ENCODE data around the gene HS3ST3B1.
A peak's percentile ranks its signal among the peaks of the same experiment; 100 is the strongest.

The HS3ST3B1 gene

DNA sequence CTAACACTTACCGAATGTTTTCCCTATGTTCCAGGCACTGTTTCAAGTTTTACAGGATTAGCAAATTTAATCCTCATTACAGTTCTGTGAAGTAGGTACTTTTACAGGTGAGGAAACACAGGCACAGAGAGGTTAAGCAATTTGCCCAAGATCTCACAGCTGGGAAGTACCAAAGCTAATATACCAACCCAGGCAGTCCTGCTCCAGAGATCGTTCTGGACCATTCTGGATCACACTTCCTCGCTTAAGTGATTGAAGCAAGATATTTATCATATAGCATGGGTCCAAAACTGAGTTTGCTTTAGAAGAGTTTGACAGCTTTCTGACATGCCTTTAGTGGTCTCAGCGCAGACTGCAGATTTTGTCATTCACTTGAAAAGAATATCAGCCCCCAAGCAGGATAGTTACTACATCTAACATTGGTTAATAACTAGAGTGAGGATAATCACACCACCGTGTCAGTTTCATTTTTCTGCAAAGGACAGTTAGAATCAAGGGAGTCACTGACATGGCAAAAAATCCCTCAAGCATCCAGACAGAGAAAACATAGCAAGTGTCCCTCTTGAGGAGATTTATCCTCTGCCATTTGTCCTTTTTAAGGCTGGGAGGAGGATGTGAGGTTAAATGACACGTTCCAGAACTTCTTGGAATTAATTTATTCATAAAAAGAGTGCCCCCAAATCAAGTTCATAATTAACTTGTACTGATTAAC is 5.1 kb downstream of the HS3ST3B1 start:
- no peak for DNase-seq (ENCODE audit: low spot score)
- TF ChIP-seq, protein P1, sequence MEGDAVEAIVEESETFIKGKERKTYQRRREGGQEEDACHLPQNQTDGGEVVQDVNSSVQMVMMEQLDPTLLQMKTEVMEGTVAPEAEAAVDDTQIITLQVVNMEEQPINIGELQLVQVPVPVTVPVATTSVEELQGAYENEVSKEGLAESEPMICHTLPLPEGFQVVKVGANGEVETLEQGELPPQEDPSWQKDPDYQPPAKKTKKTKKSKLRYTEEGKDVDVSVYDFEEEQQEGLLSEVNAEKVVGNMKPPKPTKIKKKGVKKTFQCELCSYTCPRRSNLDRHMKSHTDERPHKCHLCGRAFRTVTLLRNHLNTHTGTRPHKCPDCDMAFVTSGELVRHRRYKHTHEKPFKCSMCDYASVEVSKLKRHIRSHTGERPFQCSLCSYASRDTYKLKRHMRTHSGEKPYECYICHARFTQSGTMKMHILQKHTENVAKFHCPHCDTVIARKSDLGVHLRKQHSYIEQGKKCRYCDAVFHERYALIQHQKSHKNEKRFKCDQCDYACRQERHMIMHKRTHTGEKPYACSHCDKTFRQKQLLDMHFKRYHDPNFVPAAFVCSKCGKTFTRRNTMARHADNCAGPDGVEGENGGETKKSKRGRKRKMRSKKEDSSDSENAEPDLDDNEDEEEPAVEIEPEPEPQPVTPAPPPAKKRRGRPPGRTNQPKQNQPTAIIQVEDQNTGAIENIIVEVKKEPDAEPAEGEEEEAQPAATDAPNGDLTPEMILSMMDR (IDR thresholded peaks at IDR 0.05; ENCODE audit: extremely low read depth, insufficient read depth, missing control alignments), result no peak
- in situ Hi-C loops (cut with MboI; ENCODE audit: low pct_unique_long_range_greater_than_20kb, low sequenced_read_pairs, unreplicated experiment), result loop anchor here (25.0 kb wide), 1 partner anchor 719 kb away; no protein-coding TSS in a partner anchor

DNA sequence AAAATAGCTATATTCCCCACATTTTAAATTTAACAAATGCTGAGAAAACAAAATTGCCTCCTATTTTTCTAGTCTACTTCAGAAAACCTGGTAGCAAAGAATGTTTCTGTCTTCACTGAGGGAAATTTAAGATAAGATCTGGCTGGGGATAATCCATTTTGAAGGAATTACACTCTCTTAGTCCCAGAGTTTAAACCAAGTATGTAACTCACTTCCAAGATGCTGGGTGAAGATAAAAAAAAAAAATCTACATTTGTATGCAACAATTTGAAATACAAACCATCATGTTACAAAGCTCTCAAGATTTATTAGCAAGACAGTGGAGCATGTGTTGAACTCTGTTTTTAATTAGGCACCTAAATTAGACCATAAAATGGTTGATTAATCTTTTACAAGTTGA is 5.7 kb downstream of the HS3ST3B1 start:
- in situ Hi-C loops (cut with MboI; ENCODE audit: low pct_unique_long_range_greater_than_20kb, low sequenced_read_pairs, unreplicated experiment), result loop anchor here (25.0 kb wide), 1 partner anchor 719 kb away; no protein-coding TSS in a partner anchor
- TF ChIP-seq, protein P1 (IDR thresholded peaks at IDR 0.05; ENCODE audit: extremely low read depth, insufficient read depth, missing control alignments), result no peak

DNA sequence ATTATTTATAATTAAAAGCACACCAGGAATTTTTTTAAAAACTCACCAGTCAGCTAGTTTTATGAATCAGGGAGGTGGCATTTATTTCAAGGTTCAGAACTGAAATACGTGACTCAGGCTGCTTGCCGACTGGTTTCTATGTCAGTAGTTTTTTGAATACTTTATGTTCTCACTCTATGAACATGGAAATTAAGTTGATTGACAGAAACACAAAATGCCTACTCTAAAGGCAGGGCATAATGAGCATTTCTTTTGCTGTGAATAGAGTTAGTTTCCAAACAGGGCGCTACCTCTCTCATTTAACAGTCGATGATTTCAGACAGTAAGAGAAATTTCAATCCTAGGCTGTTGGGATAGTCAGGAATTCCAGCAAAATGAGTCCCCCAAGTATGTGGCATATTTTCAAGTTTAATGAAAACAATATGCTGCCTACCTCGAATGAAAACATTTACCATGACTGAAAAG is 6.7 kb downstream of the HS3ST3B1 start:
- in situ Hi-C loops (cut with MboI; ENCODE audit: low pct_unique_long_range_greater_than_20kb, low sequenced_read_pairs, unreplicated experiment), result loop anchor here (25.0 kb wide), 1 partner anchor 720 kb away; no protein-coding TSS in a partner anchor
- TF ChIP-seq, protein P1 (IDR thresholded peaks at IDR 0.05; ENCODE audit: extremely low read depth, insufficient read depth, missing control alignments), result no peak
- DNase-seq (ENCODE audit: low spot score), result no peak

More for the DNA sequence above, 5.7 kb downstream of the HS3ST3B1 start:
- no peak for DNase-seq (ENCODE audit: low spot score)

DNA sequence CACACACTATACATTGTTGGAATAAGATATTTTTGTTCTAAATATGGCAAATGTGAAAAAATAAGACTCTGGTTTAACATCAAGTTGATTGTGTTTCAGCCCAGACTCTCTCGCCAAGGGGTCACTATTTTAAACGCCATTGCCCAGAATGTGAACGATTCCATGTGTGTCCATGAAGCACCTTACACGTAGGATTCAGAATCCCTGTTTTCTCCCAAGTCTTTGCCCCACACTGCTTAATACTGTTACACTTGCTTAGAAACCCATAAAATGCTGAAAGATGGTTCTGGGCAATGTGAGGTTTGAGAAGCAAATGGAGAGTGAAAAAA is 7.7 kb downstream of the HS3ST3B1 start:
- in situ Hi-C loops (cut with MboI; ENCODE audit: low pct_unique_long_range_greater_than_20kb, low sequenced_read_pairs, unreplicated experiment), result loop anchor here (25.0 kb wide), 1 partner anchor 721 kb away; no protein-coding TSS in a partner anchor
- TF ChIP-seq, protein P1 (IDR thresholded peaks at IDR 0.05; ENCODE audit: extremely low read depth, insufficient read depth, missing control alignments), result no peak
- DNase-seq (ENCODE audit: low spot score), result no peak

DNA sequence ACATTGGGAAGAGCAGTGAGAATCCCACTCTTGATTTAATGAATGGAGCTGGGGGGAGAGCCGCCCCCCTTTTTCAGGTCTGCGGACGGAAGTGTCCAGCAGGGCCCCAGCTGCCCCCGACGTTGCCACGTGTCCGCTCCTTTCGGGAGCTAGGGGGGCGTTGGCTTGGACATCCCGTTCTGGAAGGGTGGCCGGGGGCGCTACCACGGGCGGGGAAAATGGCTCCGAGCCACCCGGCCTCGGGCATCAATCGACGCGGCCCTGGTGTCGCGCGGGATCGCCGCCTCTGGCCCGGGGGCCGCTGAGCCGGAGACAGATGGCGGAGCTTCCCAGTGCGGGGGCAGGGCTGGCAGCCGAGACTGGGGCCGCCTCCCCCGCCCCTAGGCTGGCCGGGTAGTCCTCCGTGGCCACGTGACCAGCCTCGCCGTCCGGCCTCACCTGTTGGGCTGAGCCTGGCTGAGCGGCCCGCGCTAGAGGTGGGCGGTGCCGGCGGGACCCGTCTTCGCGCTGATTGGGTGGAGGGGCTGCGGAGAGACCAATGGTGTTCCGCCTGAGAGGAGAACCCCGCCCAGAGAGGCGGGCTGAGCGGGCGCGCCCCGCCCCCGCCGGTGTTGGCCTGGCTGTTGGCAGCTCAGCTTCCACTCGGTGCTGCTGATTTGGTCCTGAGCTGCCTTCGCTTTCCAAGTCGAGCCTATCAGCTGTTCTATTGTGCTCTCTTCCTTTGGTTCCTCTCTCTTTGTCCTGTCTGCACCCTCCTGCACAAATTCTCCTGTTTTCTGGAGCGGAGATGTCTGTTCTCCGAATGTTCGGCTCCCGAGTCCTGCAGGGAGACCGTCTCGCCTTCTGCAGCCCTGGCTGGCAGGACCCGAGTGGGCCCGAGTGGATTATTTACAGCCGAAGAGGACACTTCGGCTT is 8.3 kb downstream of the HS3ST3B1 start:
- in situ Hi-C loops (cut with MboI; ENCODE audit: low pct_unique_long_range_greater_than_20kb, low sequenced_read_pairs, unreplicated experiment), result loop anchor here (25.0 kb wide), 1 partner anchor 722 kb away; no protein-coding TSS in a partner anchor

DNA sequence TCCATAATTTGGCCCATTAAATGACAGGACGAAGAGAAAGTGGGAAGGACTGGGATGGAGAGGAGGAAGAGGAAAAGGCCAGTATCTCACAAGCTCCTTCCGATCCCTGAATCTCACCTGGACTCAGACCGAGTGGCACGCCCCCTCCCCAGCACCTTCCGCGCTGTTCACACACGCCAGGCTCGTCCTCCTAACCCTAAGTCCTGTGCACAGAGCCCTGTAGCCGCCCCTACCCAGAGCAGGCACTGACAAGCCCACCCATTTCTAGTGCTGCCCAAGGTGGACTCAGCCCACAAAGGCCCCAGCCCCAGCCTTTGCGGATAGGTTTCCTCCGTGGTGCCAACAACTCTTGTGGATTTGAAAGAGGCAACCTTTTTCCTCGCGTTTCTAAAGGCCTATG is 9.2 kb downstream of the HS3ST3B1 start:
- no peak for DNase-seq (ENCODE audit: low spot score)
- TF ChIP-seq, protein P1 (IDR thresholded peaks at IDR 0.05; ENCODE audit: extremely low read depth, insufficient read depth, missing control alignments), result no peak
- in situ Hi-C loops (cut with MboI; ENCODE audit: low pct_unique_long_range_greater_than_20kb, low sequenced_read_pairs, unreplicated experiment), result loop anchor here (25.0 kb wide), 1 partner anchor 723 kb away; no protein-coding TSS in a partner anchor

More for the DNA sequence above, 8.3 kb downstream of the HS3ST3B1 start:
- DNase-seq (ENCODE audit: low spot score), result peak; percentile 49
- TF ChIP-seq, protein P1 (IDR thresholded peaks at IDR 0.05; ENCODE audit: extremely low read depth, insufficient read depth, missing control alignments), result no peak
